OCI-LY3 (cell line): Measurements from ENCODE around the gene LUC7L3.

ENCODE experiments used
- EZH2phosphoT487 ChIP-seq: fragments of 200-600 bp; shearing (Covaris generic); IDR thresholded peaks from 2 replicates; pipeline ENCODE4 v1.6.1; 2018; ENCODE audit warnings: antibody characterized with exemption, mixed run types, low read depth
- TF ChIP-seq, protein P1 (sequence below): fragments of 200-600, 300-600 bp; sonication (generic); IDR thresholded peaks from 2 replicates; pipeline ENCODE4 v1.5.1; 2014; ENCODE audit warnings: antibody characterized with exemption, low read length, low read depth

DNA sequence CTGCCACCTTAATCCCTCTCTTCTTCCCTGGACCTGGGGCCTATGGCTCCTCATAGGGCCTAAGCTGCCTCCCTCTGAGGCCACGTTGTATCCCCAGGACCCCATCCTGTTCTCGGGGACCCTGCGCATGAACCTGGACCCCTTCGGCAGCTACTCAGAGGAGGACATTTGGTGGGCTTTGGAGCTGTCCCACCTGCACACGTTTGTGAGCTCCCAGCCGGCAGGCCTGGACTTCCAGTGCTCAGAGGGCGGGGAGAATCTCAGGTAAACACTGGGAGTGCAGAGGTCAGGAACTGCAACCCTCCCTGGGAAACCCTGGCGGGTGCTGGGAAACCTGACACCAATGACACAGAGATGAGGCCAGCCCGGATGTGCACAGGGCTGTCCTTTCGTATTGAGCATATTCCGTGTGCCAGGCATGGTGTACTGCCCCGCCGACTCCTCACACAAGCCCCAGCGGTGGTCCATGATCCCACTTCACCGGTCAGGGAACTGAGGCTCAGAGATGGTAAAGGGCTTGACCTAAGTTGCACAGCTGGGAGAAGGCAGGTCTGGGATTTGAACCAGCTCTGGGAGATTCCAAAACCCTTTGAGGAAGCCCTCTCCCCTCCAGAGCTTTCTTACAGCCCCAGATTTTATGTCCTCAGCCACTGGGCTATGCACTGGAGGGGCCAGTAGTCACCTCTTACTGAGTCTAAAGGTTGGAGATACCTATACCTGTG lies 34.6 kb upstream of the LUC7L3 start:
- TF ChIP-seq, protein P1, sequence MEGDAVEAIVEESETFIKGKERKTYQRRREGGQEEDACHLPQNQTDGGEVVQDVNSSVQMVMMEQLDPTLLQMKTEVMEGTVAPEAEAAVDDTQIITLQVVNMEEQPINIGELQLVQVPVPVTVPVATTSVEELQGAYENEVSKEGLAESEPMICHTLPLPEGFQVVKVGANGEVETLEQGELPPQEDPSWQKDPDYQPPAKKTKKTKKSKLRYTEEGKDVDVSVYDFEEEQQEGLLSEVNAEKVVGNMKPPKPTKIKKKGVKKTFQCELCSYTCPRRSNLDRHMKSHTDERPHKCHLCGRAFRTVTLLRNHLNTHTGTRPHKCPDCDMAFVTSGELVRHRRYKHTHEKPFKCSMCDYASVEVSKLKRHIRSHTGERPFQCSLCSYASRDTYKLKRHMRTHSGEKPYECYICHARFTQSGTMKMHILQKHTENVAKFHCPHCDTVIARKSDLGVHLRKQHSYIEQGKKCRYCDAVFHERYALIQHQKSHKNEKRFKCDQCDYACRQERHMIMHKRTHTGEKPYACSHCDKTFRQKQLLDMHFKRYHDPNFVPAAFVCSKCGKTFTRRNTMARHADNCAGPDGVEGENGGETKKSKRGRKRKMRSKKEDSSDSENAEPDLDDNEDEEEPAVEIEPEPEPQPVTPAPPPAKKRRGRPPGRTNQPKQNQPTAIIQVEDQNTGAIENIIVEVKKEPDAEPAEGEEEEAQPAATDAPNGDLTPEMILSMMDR = no peak
- no peak for TF ChIP-seq EZH2phosphoT487
